Hepatic stellate cell (primary cell): ENCODE results near the gene CFAP77.
A peak's percentile ranks its signal among the peaks of the same experiment; 100 is the strongest.
"Not testable (repeated sequence)": the region's sequence is repeated elsewhere in the genome, so short reads cannot be mapped to it uniquely, and the experiment has no call there.

Experiments used
- DNase-seq: peaks from one replicate; pipeline ENCODE4 v3.0.0; 2011; ENCODE audit warnings: low spot score

The CFAP77 gene

GRCh38 chr9:132409828-132410528 lies at the start of gene CFAP77:
Gene CFAP77, plus strand, starts transcription at chr9:132410211. Its CDS starts 61 bp downstream, at chr9:132410272.
- peak; percentile 81 for DNase-seq

GRCh38 chr9:132364068-132364467 lies 45.9 kb upstream of the CFAP77 start:
- no peak for DNase-seq

GRCh38 chr9:132365986-132366385 lies 44.0 kb upstream of the CFAP77 start:
- no peak for DNase-seq

GRCh38 chr9:132366481-132366880 lies 43.5 kb upstream of the CFAP77 start:
- DNase-seq, result no peak

- DNase-seq, result no peak
These were observed 42.2 kb upstream of the CFAP77 start for GRCh38 chr9:132367613-132368313.

- no peak for DNase-seq
These were observed 40.6 kb upstream of the CFAP77 start for GRCh38 chr9:132369421-132369820.

- DNase-seq, result no peak
These were observed 39.4 kb upstream of the CFAP77 start for GRCh38 chr9:132370592-132370991.

- DNase-seq, result no peak
These were observed 37.6 kb upstream of the CFAP77 start for GRCh38 chr9:132372177-132373095.

GRCh38 chr9:132377769-132378168 lies 32.2 kb upstream of the CFAP77 start:
- DNase-seq, result not testable (repeated sequence)

- DNase-seq, result not testable (repeated sequence)
These were observed 31.6 kb upstream of the CFAP77 start for GRCh38 chr9:132378416-132378815.

GRCh38 chr9:132381966-132382541 lies 28.0 kb upstream of the CFAP77 start:
- no peak for DNase-seq

GRCh38 chr9:132383462-132383883 lies 26.5 kb upstream of the CFAP77 start:
- DNase-seq, result no peak

GRCh38 chr9:132384376-132384775 lies 25.6 kb upstream of the CFAP77 start:
- no peak for DNase-seq

- no peak for DNase-seq
These were observed 22.9 kb upstream of the CFAP77 start for GRCh38 chr9:132387133-132387532.

GRCh38 chr9:132390966-132391365 lies 19.0 kb upstream of the CFAP77 start:
- DNase-seq, result no peak

GRCh38 chr9:132391449-132391848 lies 18.6 kb upstream of the CFAP77 start:
- DNase-seq, result no peak

- no peak for DNase-seq
These were observed 14.5 kb upstream of the CFAP77 start for GRCh38 chr9:132395560-132395959.

- no peak for DNase-seq
These were observed 8.2 kb upstream of the CFAP77 start for GRCh38 chr9:132401824-132402223.

- no peak for DNase-seq
These were observed 5.7 kb upstream of the CFAP77 start for GRCh38 chr9:132404228-132404881.

- peak; percentile 96 for DNase-seq
These were observed 3.4 kb upstream of the CFAP77 start, which contains the start of gene TTF1 for GRCh38 chr9:132406554-132407122. Gene TTF1, minus strand, starts transcription at chr9:132406840. Its CDS starts 4,019 bp downstream, at chr9:132402821.

- DNase-seq, result no peak
These were observed 2.8 kb upstream of the CFAP77 start for GRCh38 chr9:132407196-132407595.
